ENCODE data around the gene BAZ2B. TPM values are rescaled to one million over a fixed set of nuclear protein-coding genes. Genes with fewer than 3 reads are reported as not detected.

Gene BAZ2B
- total and polyA plus RNA-seq, 4 donors, result 18.3 to 266 (median 39.5) TPM

DNA sequence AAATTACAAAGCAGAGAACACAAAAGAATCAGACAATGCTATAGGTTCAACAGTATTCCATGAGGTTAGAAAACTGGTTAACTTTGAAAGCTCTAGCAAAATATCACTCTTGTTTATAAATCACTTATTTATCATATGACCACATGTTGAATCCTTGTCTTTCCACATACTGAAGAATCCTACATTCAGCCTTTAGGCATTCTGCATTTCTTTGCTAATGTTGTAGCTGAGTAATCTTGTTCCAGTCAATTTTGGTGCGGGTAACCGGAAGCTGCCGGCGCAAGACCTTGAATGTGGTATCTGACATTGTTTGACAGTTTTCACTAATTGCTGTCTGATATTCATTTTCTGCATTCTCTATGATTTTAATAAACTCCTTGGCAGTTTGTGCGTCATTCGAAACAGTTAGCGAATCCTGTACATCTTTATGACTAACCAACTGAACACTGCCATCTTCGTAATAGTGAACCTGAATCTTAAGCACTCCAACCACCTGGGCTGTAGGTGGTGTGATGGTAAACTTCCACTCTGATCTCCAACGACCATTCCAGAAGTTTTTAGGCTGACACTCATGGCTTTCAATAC lies 154.1 kb downstream of the BAZ2B start:
- H3K36me3 ChIP-seq (ENCODE audit: control insufficient read depth in 4 of 4, insufficient read depth in 4 of 4, low read length in 4 of 4), result peaks cover 0 to 5% (median 1%) of the 10 kb centered on the region in 4 donors
- TF ChIP-seq, protein P1, sequence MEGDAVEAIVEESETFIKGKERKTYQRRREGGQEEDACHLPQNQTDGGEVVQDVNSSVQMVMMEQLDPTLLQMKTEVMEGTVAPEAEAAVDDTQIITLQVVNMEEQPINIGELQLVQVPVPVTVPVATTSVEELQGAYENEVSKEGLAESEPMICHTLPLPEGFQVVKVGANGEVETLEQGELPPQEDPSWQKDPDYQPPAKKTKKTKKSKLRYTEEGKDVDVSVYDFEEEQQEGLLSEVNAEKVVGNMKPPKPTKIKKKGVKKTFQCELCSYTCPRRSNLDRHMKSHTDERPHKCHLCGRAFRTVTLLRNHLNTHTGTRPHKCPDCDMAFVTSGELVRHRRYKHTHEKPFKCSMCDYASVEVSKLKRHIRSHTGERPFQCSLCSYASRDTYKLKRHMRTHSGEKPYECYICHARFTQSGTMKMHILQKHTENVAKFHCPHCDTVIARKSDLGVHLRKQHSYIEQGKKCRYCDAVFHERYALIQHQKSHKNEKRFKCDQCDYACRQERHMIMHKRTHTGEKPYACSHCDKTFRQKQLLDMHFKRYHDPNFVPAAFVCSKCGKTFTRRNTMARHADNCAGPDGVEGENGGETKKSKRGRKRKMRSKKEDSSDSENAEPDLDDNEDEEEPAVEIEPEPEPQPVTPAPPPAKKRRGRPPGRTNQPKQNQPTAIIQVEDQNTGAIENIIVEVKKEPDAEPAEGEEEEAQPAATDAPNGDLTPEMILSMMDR (IDR thresholded peaks at IDR 0.05; ENCODE audit: control extremely low read depth, extremely low read depth), result no peak
- DNase-seq (no peak), ATAC-seq (ENCODE audit: insufficient read depth, low FRiP score) (no peak)
- no peak overlapping the region for H3K27ac ChIP-seq (ENCODE audit: low read depth in 1 of 2, low read length in 1 of 2)
- peaks cover 0 to 4% (median 0%) of the 10 kb centered on the region in 5 donors for H3K4me1 ChIP-seq (ENCODE audit: control insufficient read depth in 5 of 5, insufficient read depth in 5 of 5, low read length in 5 of 5)
- no peaks in the 10 kb centered on the region for H3K9me3 ChIP-seq (ENCODE audit: control insufficient read depth in 4 of 4, insufficient read depth in 3 of 4, low read length in 3 of 4)
- H3K27me3 ChIP-seq (ENCODE audit: control insufficient read depth in 3 of 3, insufficient read depth in 3 of 3, low read length in 2 of 3), result no peaks in the 10 kb centered on the region
- no peak overlapping the region for H3K9ac ChIP-seq (ENCODE audit: insufficient read depth in 1 of 2, low read length in 2 of 2)
- no peak overlapping the region for H3K4me3 ChIP-seq
- WGBS, 2 donors, result 93 to 95% methylated on average over 9 of the region's 9 CpGs

DNA sequence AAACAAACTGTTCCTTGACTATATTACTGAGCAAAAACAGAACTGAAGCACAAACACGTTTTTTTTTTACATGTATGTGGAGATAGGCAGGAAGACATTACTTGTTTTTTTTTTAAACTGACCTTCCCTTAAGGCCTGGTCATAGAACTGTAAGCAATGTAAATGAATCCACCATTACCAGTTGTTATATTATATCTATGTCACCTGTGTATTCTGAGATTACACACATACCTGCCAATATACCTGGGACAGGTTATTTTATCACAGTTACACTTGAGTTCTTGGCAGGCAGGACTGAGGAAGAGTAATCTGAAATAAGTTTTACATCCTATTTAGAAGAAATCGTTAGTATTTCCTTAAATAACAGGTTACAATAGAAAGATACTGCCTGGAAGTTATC lies 155.3 kb downstream of the BAZ2B start:
- Histone ChIP-seq H3K36me3 (ENCODE audit: control insufficient read depth in 4 of 4, insufficient read depth in 4 of 4, low read length in 4 of 4) (peaks cover 0 to 1% (median 0%) of the 10 kb centered on the region in 4 donors), H3K9ac (ENCODE audit: insufficient read depth in 1 of 2, low read length in 2 of 2) (no peak overlapping the region), H3K4me1 (ENCODE audit: control insufficient read depth in 5 of 5, insufficient read depth in 5 of 5, low read length in 5 of 5) (peaks cover 0 to 8% (median 0%) of the 10 kb centered on the region in 5 donors), H3K27ac (ENCODE audit: low read depth in 1 of 2, low read length in 1 of 2) (no peak overlapping the region), H3K27me3 (ENCODE audit: control insufficient read depth in 3 of 3, insufficient read depth in 3 of 3, low read length in 2 of 3) (no peaks in the 10 kb centered on the region), H3K4me3 (no peak overlapping the region), H3K9me3 (ENCODE audit: control insufficient read depth in 4 of 4, insufficient read depth in 3 of 4, low read length in 3 of 4) (no peaks in the 10 kb centered on the region)
- DNase-seq (no peak), ATAC-seq (ENCODE audit: insufficient read depth, low FRiP score) (no peak)
- 46 to 55% methylated on average over 2 of the region's 2 CpGs for WGBS, 2 donors
- TF ChIP-seq, protein P1 (IDR thresholded peaks at IDR 0.05; ENCODE audit: control extremely low read depth, extremely low read depth), result no peak

DNA sequence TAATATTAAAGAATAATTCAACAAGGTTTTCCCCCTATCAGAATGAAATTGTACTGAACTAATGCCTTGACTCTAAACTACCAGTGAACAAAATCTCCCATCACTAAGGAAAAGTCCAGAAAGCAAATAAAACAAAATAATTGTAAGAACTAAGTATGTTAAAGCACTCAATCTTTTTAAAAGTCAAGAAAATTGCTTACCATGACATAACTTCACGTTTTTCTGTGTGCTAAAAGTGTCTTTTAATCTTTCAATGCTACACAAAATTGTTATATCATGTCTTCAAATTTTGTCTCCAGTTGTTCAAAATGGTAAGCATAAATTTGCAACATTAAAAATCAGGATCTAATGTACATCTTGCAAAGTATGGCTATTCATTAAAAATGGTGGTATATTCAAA lies 156.1 kb downstream of the BAZ2B start:
- Histone ChIP-seq H3K27me3 (ENCODE audit: control insufficient read depth in 3 of 3, insufficient read depth in 3 of 3, low read length in 2 of 3) (no peaks in the 10 kb centered on the region), H3K36me3 (ENCODE audit: control insufficient read depth in 4 of 4, insufficient read depth in 4 of 4, low read length in 4 of 4) (peaks cover 0 to 1% (median 0%) of the 10 kb centered on the region in 4 donors), H3K9me3 (ENCODE audit: control insufficient read depth in 4 of 4, insufficient read depth in 3 of 4, low read length in 3 of 4) (no peaks in the 10 kb centered on the region), H3K4me1 (ENCODE audit: control insufficient read depth in 5 of 5, insufficient read depth in 5 of 5, low read length in 5 of 5) (peaks cover 0 to 10% (median 0%) of the 10 kb centered on the region in 5 donors), H3K9ac (ENCODE audit: insufficient read depth in 1 of 2, low read length in 2 of 2) (no peak overlapping the region), H3K27ac (ENCODE audit: low read depth in 1 of 2, low read length in 1 of 2) (no peak overlapping the region), H3K4me3 (no peak overlapping the region)
- WGBS, 2 donors, result 86 to 94% methylated on average over 1 of the region's 1 CpG
- ATAC-seq (ENCODE audit: insufficient read depth, low FRiP score), result no peak
- DNase-seq, result no peak
- TF ChIP-seq, protein P1 (IDR thresholded peaks at IDR 0.05; ENCODE audit: control extremely low read depth, extremely low read depth), result no peak

DNA sequence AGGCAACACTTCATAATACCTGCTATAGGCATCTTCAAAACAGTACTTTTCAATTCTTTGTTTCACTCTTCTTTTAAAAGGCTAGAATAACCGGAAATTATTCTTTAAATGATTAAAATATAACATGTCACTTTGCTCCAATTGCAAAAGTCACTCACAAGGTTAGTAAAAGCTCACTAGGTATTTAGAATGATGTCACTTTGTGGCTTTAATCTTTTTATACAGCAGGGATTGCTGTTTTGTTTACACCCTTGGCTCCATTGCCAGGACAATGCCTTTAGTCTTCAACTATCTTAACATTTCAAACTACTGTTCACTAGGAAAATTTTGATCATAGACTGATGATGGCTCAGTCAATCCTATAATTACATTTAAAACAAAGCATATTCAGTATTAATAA lies 157.1 kb downstream of the BAZ2B start:
- ATAC-seq (ENCODE audit: insufficient read depth, low FRiP score) (no peak), DNase-seq (no peak)
- Histone ChIP-seq H3K4me3 (no peak overlapping the region), H3K27me3 (ENCODE audit: control insufficient read depth in 3 of 3, insufficient read depth in 3 of 3, low read length in 2 of 3) (no peaks in the 10 kb centered on the region), H3K4me1 (ENCODE audit: control insufficient read depth in 5 of 5, insufficient read depth in 5 of 5, low read length in 5 of 5) (peaks cover 0 to 11% (median 0%) of the 10 kb centered on the region in 5 donors), H3K36me3 (ENCODE audit: control insufficient read depth in 4 of 4, insufficient read depth in 4 of 4, low read length in 4 of 4) (no peaks in the 10 kb centered on the region), H3K9ac (ENCODE audit: insufficient read depth in 1 of 2, low read length in 2 of 2) (no peak overlapping the region), H3K9me3 (ENCODE audit: control insufficient read depth in 4 of 4, insufficient read depth in 3 of 4, low read length in 3 of 4) (no peaks in the 10 kb centered on the region), H3K27ac (ENCODE audit: low read depth in 1 of 2, low read length in 1 of 2) (no peak overlapping the region)
- WGBS, 2 donors, result 88 to 96% methylated on average over 1 of the region's 1 CpG
- TF ChIP-seq, protein P1 (IDR thresholded peaks at IDR 0.05; ENCODE audit: control extremely low read depth, extremely low read depth), result no peak
